Heart left ventricle (tissue), 16 donors: ENCODE results near the gene RBM20. TPM values are rescaled to one million over a fixed set of nuclear protein-coding genes. Genes with fewer than 3 reads are reported as not detected.

Experiments used
- ATAC-seq, 4 donors: fragments of 200-7000 bp; cut with Tn5 transposase; one replicate each; pipeline ENCODE4 v1.9.1; 2020 to 2022; ENCODE audit warnings: moderate library complexity in 4 of 4, mild to moderate bottlenecking in 3 of 4, moderate number of reproducible peaks in 1 of 4
- DNase-seq, 5 donors: peaks; one replicate each; pipeline ENCODE4 v3.0.0-alpha.2; 2020
- H3K27ac ChIP-seq, 12 donors: fragments of 200-600 bp; sonication (generic) in 4 of 12; one replicate each; pipeline versions ENCODE4 v1.5.0 to v1.8.0; 2016 to 2022; ENCODE audit warnings: mild to moderate bottlenecking in 2 of 12
- H3K27me3 ChIP-seq, 9 donors: fragments of 200-600 bp; sonication (generic) in 2 of 9; one replicate each; pipeline versions ENCODE4 v1.5.1 to v1.8.0; 2016 to 2022; ENCODE audit warnings: mild to moderate bottlenecking in 3 of 9
- H3K36me3 ChIP-seq, 9 donors: fragments of 200-600 bp; sonication (generic) in 2 of 9; one replicate each; pipeline versions ENCODE4 v1.5.0 to v1.8.0; 2018 to 2022; ENCODE audit warnings: mild to moderate bottlenecking in 2 of 9
- H3K4me1 ChIP-seq, 12 donors: fragments of 200-600 bp; sonication (generic) in 4 of 12; one replicate each; pipeline versions ENCODE4 v1.5.0 to v1.8.0; 2016 to 2022; ENCODE audit warnings: mild to moderate bottlenecking in 3 of 12
- H3K4me3 ChIP-seq, 12 donors: fragments of 200-600 bp; sonication (generic) in 4 of 12; one replicate each; pipeline versions ENCODE4 v1.5.0 to v1.8.0; 2017 to 2022; ENCODE audit warnings: mild to moderate bottlenecking in 9 of 12, moderate library complexity in 4 of 12
- H3K9me3 ChIP-seq, 12 donors: fragments of 200-600 bp; sonication (generic) in 4 of 12; one replicate each; pipeline versions ENCODE4 v1.5.0 to v1.8.0; 2016 to 2022; ENCODE audit warnings: mild to moderate bottlenecking in 1 of 12
- POLR2A ChIP-seq, 2 donors: fragments of 450-650 bp; IDR thresholded peaks; one replicate each; pipeline ENCODE4 v1.6.1; 2017; ENCODE audit warnings: antibody characterized with exemption in 2 of 2, mild to moderate bottlenecking in 2 of 2, moderate library complexity in 2 of 2
- WGBS, 4 donors: extraction: QIAGEN DNeasy Blood & Tissue Kit in 2 of 4; methylation state at CpG; one replicate each; pipeline versions ENCODE4 v1.1.5 to v1.1.7; 2013 to 2018; 5-methylcytosine and 5-hydroxymethylcytosine counted together
- intact Hi-C, 10 donors: fragments of 100-400 bp; cut with DNase I; formaldehyde crosslinking; loops; one replicate each; pipeline versions ENCODE4 v1.11.1 to v1.14.2; 2022
- polyA plus RNA-seq, 2 donors: library from polyadenylated mRNA; stranded (reverse); fragments of 200-250 nt; gene quantifications; one replicate each; pipeline ENCODE4 v1.2.3, GENCODE V29; 2013
- total RNA-seq, 9 donors: library from RNA; depleted of rRNA in 2 of 9; stranded (reverse); fragments of >200 nt in 2 of 9; fragmentation: NEBNext Ultra II Directional in 3 of 9; extraction: Animal tissue kit (Norgen Biotek cat#: 25700) in 3 of 9; gene quantifications; one replicate each; pipeline versions ENCODE4 v1.1.0 to v1.2.4, GENCODE V29; 2016 to 2023
- TF ChIP-seq, protein P1 (sequence below), 12 donors: fragments of 200-600 bp; sonication (generic) in 4 of 12; IDR thresholded peaks; one replicate each; pipeline versions ENCODE4 v1.5.0 to v1.8.0; 2018 to 2022; ENCODE audit warnings: antibody characterized with exemption in 12 of 12, mild to moderate bottlenecking in 5 of 12
- donor health status: ischemic (EF 13 %, LVEDD 7.1; RV severe dilation, severe dysfunction).
- donor health status: healthy with polysubstance abuse.
- donor health status: DM: no; HTN: yes; CAD: no.
- donor health status: DM: no; HTN: no; CAD: no.
- donor health status: ischemic (EF 25% LVEDD 6.9; RV normal size, moderate dysfunction).
- donor health status: ischemic (EF 25% LVEDD 5.7; RV mildly dilated, moderate dysfunction).
- donor health status: healthy.
- donor health status: DM: yes; HTN: yes; CAD: no.
- donor health status: ischemic (EF 35%, LVEDD 5.7; RV mildly dilated, moderate dysfunction).
- donor health status: nonischemic (EF 11% LVEDD 7.7; RV severe dilation, severe dysfunction).
- donor health status: DM: yes; HTN: yes; CAD: no.
- donor health status: PGD.
- donor health status: ischemic (EF 29% LVEDD 5.4; RV normal size, mild dysfunction).
- donor health status: nonischemic (EF 23%, LVEDD 6.1; RV moderate dilation, normal function).

RBM20 gene
- total and polyA plus RNA-seq, 11 donors, result 29.9 to 152 (median 91.2) TPM

- Histone ChIP-seq H3K27me3 (no peaks in the 10 kb centered on the region), H3K9me3 (no peaks in the 10 kb centered on the region), H3K4me1 (peaks cover 3 to 91% (median 49%) of the 10 kb centered on the region in 12 donors), H3K4me3 (peak overlapping the region in 1 of 12 donors; percentile 11), H3K27ac (peak overlapping the region; percentile 61 to 91 (median 80)), H3K36me3 (peaks cover 0 to 57% (median 3%) of the 10 kb centered on the region in 9 donors)
- WGBS, 4 donors, result 38 to 46% (median 40%) methylated on average over 5 to 7 of the region's 7 CpGs
- intact Hi-C loops, result loop anchor here in 4 of 10 donors (5.0 kb wide), 1 partner anchor 51 kb away; the partner anchor contains the start of gene PDCD4 (in 4 of the 4)
- peak; percentile 28 to 60 (median 58) for ATAC-seq
- DNase-seq, result peak in 4 of 5 donors; percentile 60 to 81 (median 71)
- TF ChIP-seq POLR2A (IDR thresholded peaks at IDR 0.05), result no peak
- TF ChIP-seq, protein P1, sequence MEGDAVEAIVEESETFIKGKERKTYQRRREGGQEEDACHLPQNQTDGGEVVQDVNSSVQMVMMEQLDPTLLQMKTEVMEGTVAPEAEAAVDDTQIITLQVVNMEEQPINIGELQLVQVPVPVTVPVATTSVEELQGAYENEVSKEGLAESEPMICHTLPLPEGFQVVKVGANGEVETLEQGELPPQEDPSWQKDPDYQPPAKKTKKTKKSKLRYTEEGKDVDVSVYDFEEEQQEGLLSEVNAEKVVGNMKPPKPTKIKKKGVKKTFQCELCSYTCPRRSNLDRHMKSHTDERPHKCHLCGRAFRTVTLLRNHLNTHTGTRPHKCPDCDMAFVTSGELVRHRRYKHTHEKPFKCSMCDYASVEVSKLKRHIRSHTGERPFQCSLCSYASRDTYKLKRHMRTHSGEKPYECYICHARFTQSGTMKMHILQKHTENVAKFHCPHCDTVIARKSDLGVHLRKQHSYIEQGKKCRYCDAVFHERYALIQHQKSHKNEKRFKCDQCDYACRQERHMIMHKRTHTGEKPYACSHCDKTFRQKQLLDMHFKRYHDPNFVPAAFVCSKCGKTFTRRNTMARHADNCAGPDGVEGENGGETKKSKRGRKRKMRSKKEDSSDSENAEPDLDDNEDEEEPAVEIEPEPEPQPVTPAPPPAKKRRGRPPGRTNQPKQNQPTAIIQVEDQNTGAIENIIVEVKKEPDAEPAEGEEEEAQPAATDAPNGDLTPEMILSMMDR (IDR thresholded peaks at IDR 0.05), result no peak
These were observed 177.4 kb downstream of the RBM20 start for GRCh38 chr10:110821508-110821907.

DNA sequence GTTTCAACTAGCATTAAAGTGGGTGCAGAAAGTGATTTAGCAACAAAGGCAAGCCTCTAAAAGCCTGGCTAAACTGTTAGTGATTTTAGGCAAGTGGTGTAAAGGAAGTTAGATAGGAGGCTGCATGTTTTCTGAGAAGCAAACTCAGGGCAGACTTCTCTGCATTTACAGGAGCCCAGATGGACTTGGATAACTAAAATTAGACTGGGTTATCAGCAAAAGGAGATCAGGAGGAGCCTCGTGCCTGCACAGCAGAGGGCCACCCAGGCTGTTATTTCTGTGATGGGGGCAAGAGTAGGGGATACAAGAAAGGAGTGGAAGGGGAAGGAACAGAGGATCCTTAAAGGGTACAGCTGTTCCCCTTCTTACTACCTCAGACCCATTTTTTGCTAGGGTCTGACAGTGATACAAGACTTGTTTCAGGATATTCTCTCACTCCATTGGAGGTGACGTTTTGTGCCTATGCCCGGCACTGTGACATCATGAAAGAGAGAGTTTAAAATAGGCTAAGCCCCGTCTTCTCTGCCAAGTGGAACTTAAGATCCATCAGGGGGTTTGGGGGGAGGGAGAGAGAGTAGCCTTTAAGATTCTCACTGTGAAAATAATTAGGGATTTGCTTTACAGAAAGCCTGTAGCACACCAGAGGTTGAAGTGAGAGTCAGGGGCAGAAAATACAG is 178.0 kb downstream of the RBM20 start:
- peak overlapping the region in 1 of 12 donors; percentile 11 for H3K4me3 ChIP-seq
- H3K4me1 ChIP-seq, result peaks cover 3 to 90% (median 52%) of the 10 kb centered on the region in 12 donors
- H3K36me3 ChIP-seq, result peaks cover 0 to 58% (median 3%) of the 10 kb centered on the region in 9 donors
- DNase-seq, result no peak
- 24 to 29% (median 24%) methylated on average over 4 of the region's 4 CpGs for WGBS, 4 donors
- TF ChIP-seq, protein P1 (IDR thresholded peaks at IDR 0.05), result no peak
- no peak for TF ChIP-seq POLR2A (IDR thresholded peaks at IDR 0.05)
- peak; percentile 18 to 49 (median 44) for ATAC-seq
- intact Hi-C loops, result loop anchor here in 4 of 10 donors (5.0 kb wide), 1 partner anchor 50 kb away; the partner anchor contains the start of gene PDCD4 (in 4 of the 4)
- no peaks in the 10 kb centered on the region for H3K27me3 ChIP-seq
- H3K9me3 ChIP-seq, result no peaks in the 10 kb centered on the region
- H3K27ac ChIP-seq, result peak overlapping the region; percentile 6 to 91 (median 78)

GRCh38 chr10:110822712-110823311 is 178.7 kb downstream of the RBM20 start:
- no peaks in the 10 kb centered on the region for H3K9me3 ChIP-seq
- TF ChIP-seq, protein P1 (IDR thresholded peaks at IDR 0.05), result no peak
- TF ChIP-seq POLR2A (IDR thresholded peaks at IDR 0.05), result no peak
- DNase-seq (no peak), ATAC-seq (no peak)
- peaks cover 0 to 61% (median 3%) of the 10 kb centered on the region in 9 donors for H3K36me3 ChIP-seq
- H3K27ac ChIP-seq, result peak overlapping the region; percentile 6 to 91 (median 78)
- H3K4me3 ChIP-seq, result no peak overlapping the region
- H3K27me3 ChIP-seq, result no peaks in the 10 kb centered on the region
- H3K4me1 ChIP-seq, result peaks cover 3 to 90% (median 54%) of the 10 kb centered on the region in 12 donors
- intact Hi-C loops, result loop anchor here in 4 of 10 donors (5.0 kb wide), 1 partner anchor 49 kb away; the partner anchor contains the start of gene PDCD4 (in 4 of the 4)
- WGBS, 4 donors, result 55 to 74% (median 63%) methylated on average over 8 of the region's 8 CpGs

- Histone ChIP-seq H3K36me3 (peaks cover 0 to 69% (median 3%) of the 10 kb centered on the region in 9 donors), H3K9me3 (no peaks in the 10 kb centered on the region), H3K27ac (peak overlapping the region in 6 of 12 donors; percentile 21 to 87 (median 35)), H3K4me1 (peaks cover 3 to 89% (median 43%) of the 10 kb centered on the region in 12 donors), H3K4me3 (no peak overlapping the region), H3K27me3 (no peaks in the 10 kb centered on the region)
- intact Hi-C loops, result loop anchor here in 4 of 10 donors (5.0 kb wide), 1 partner anchor 48 kb away; the partner anchor contains the start of gene PDCD4 (in 4 of the 4)
- DNase-seq (no peak), ATAC-seq (no peak)
- WGBS, 4 donors, result 61 to 75% (median 70%) methylated on average over 1 of the region's 1 CpG
- TF ChIP-seq, protein P1 (IDR thresholded peaks at IDR 0.05), result no peak
- TF ChIP-seq POLR2A (IDR thresholded peaks at IDR 0.05), result no peak
These were observed 180.0 kb downstream of the RBM20 start for GRCh38 chr10:110824152-110824441.
